GM11168 (cell line): Measurements from ENCODE around the gene INSYN1.
"Not testable (repeated sequence)": the region's sequence is repeated elsewhere in the genome, so short reads cannot be mapped to it uniquely, and the experiment has no call there.

ENCODE experiments used
- in situ Hi-C: fragments of 300-500 bp; cut with MboI; formaldehyde crosslinking; loops from one replicate; pipeline ENCODE4 v1.12.0; 2022; ENCODE audit warnings: low sequenced_read_pairs; ENCODE audit not compliant: unreplicated experiment

The INSYN1 gene

GRCh38 chr15:73750951-73751350, 2.2 kb downstream of the INSYN1 start:
- in situ Hi-C loops, result no loop called here

- in situ Hi-C loops, result no loop called here
Observed at GRCh38 chr15:73750438-73750837, 2.7 kb downstream of the INSYN1 start.

GRCh38 chr15:73749971-73750370, 3.2 kb downstream of the INSYN1 start:
- in situ Hi-C loops, result no loop called here

GRCh38 chr15:73749533-73749932, 3.6 kb downstream of the INSYN1 start:
- in situ Hi-C loops, result no loop called here

GRCh38 chr15:73748730-73749129, 4.4 kb downstream of the INSYN1 start:
- in situ Hi-C loops, result no loop called here

GRCh38 chr15:73747847-73748590, 5.1 kb downstream of the INSYN1 start:
- in situ Hi-C loops, result no loop called here

- in situ Hi-C loops, result no loop called here
Observed at GRCh38 chr15:73746883-73747282, 6.3 kb downstream of the INSYN1 start.

- in situ Hi-C loops, result no loop called here
Observed at GRCh38 chr15:73746261-73746660, 6.9 kb downstream of the INSYN1 start.

- in situ Hi-C loops, result no loop called here
Observed at GRCh38 chr15:73745073-73745472, 8.1 kb downstream of the INSYN1 start.

GRCh38 chr15:73744293-73744692, 8.9 kb downstream of the INSYN1 start:
- in situ Hi-C loops, result no loop called here

GRCh38 chr15:73741321-73741836, 11.8 kb downstream of the INSYN1 start:
- in situ Hi-C loops, result no loop called here

GRCh38 chr15:73740152-73741048, 12.8 kb downstream of the INSYN1 start:
- in situ Hi-C loops, result no loop called here

- in situ Hi-C loops, result no loop called here
Observed at GRCh38 chr15:73737535-73737934, 15.6 kb downstream of the INSYN1 start.

GRCh38 chr15:73732930-73733329, 20.2 kb downstream of the INSYN1 start:
- in situ Hi-C loops, result no loop called here

GRCh38 chr15:73732051-73732450, 21.1 kb downstream of the INSYN1 start:
- in situ Hi-C loops, result not testable (repeated sequence)

GRCh38 chr15:73727330-73727976, 25.7 kb downstream of the INSYN1 start:
- in situ Hi-C loops, result no loop called here

- in situ Hi-C loops, result no loop called here
Observed at GRCh38 chr15:73724212-73724611, 28.9 kb downstream of the INSYN1 start.

GRCh38 chr15:73723191-73723590, 30.0 kb downstream of the INSYN1 start:
- in situ Hi-C loops, result no loop called here

- in situ Hi-C loops, result no loop called here
Observed at GRCh38 chr15:73722425-73722824, 30.7 kb downstream of the INSYN1 start.

- in situ Hi-C loops, result no loop called here
Observed at GRCh38 chr15:73718694-73719093, 34.5 kb downstream of the INSYN1 start.

- in situ Hi-C loops, result no loop called here
Observed at GRCh38 chr15:73717802-73718201, 35.3 kb downstream of the INSYN1 start.
